ENCODE data around the gene ARHGAP19. TPM values are rescaled to one million over a fixed set of nuclear protein-coding genes. Genes with fewer than 3 reads are reported as not detected.

ARHGAP19 gene
- total and polyA plus RNA-seq, 5 donors from 2014 or later, result 4.4 to 12.9 (median 8.0) TPM

DNA sequence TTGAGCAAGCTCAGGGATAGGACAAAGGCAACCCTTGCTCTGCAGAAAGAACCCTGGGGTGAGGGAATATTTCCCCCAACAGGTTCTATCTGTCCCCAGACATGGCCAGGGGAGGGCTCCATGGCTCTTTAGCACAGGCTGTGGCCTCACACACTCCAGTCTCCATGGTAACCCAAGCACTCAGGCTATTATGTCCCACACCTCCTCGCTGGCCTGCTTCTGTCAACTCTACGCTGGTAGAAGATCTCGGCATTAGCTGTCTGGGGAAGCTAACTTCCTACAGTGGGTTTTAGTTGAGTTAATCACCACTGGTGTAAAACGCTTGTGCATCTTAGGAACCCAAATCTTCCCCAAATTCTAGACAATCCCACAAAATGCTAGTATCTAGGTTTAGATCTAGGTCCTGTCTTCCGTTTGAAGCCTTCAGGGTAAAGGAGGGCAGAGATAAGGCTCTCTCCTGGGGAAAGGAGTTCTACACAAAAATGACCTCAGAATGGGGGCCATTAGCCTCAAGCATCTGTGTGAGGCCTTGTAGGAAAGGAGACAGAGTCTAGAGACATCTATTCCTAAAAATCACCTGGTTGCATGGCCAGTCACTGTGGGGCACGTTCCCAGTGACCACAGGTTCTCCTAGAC lies 70.0 kb downstream of the ARHGAP19 start:
- no peaks in the 10 kb centered on the region for H3K27me3 ChIP-seq (ENCODE audit: control insufficient read depth, insufficient read depth, low read length)
- H3K4me1 Mint-ChIP-seq, result peaks cover 0 to 25% (median 8%) of the 10 kb centered on the region in 4 donors
- DNase-seq (no peak), ATAC-seq (ENCODE audit: low read depth in 2 of 2) (no peak)
- no peaks in the 10 kb centered on the region for H3K9me3 ChIP-seq (ENCODE audit: control insufficient read depth in 2 of 2, low read length in 2 of 2)
- H3K4me3 Mint-ChIP-seq, result no peak overlapping the region
- peaks cover 36% of the 10 kb centered on the region for H3K36me3 ChIP-seq (ENCODE audit: control insufficient read depth, insufficient read depth, low read length)
- no peak overlapping the region for H3K4me3 ChIP-seq (ENCODE audit: low read depth, low read length)
- no peaks in the 10 kb centered on the region for H3K9me3 Mint-ChIP-seq
- no peak overlapping the region for H3K27ac ChIP-seq (ENCODE audit: insufficient read depth, low read length, poor library complexity, severe bottlenecking)
- peaks cover 30% of the 10 kb centered on the region for H3K36me3 Mint-ChIP-seq
- H3K27me3 Mint-ChIP-seq, result no peaks in the 10 kb centered on the region
- H3K4me1 ChIP-seq (ENCODE audit: control insufficient read depth, insufficient read depth, low read length, poor library complexity, severe bottlenecking), result peaks cover 7% of the 10 kb centered on the region
- H3K27ac Mint-ChIP-seq, result no peak overlapping the region

GRCh38 chr10:97220355-97220754 lies 72.1 kb downstream of the ARHGAP19 start:
- no peak overlapping the region for H3K4me3 Mint-ChIP-seq
- no peaks in the 10 kb centered on the region for H3K9me3 ChIP-seq (ENCODE audit: control insufficient read depth in 2 of 2, low read length in 2 of 2)
- H3K4me3 ChIP-seq (ENCODE audit: low read depth, low read length), result no peak overlapping the region
- H3K36me3 Mint-ChIP-seq, result peaks cover 20% of the 10 kb centered on the region
- peaks cover 17% of the 10 kb centered on the region for H3K36me3 ChIP-seq (ENCODE audit: control insufficient read depth, insufficient read depth, low read length)
- ATAC-seq (ENCODE audit: low read depth in 2 of 2), result no peak
- DNase-seq, result no peak
- H3K4me1 ChIP-seq (ENCODE audit: control insufficient read depth, insufficient read depth, low read length, poor library complexity, severe bottlenecking), result peaks cover 7% of the 10 kb centered on the region
- H3K27me3 ChIP-seq (ENCODE audit: control insufficient read depth, insufficient read depth, low read length), result no peaks in the 10 kb centered on the region
- H3K27ac Mint-ChIP-seq, result peak overlapping the region in 2 of 3 donors; percentile 80 to 82
- H3K27me3 Mint-ChIP-seq, result no peaks in the 10 kb centered on the region
- H3K9me3 Mint-ChIP-seq, result no peaks in the 10 kb centered on the region
- no peak overlapping the region for H3K27ac ChIP-seq (ENCODE audit: insufficient read depth, low read length, poor library complexity, severe bottlenecking)
- H3K4me1 Mint-ChIP-seq, result peaks cover 0 to 21% (median 8%) of the 10 kb centered on the region in 4 donors

DNA sequence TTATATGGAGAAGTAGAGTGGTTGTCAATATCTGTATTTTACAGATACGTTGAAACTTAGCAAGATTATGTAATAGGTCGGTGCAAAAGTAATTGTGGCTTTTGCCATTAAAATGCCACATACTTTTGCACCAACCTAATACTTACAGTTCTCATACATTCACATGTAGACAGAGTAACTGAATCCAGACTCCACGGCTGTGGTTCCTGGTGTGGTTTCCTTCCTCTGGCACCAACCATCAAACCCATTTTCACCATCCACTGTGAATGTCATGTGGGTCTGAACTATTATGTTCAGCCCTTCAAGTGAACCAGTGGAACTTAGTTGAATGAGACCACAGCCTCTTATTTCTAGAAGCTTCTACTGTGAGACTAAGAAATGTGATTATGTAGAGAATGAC lies 75.1 kb downstream of the ARHGAP19 start:
- Mint-ChIP-seq H3K27ac (peak overlapping the region in 1 of 3 donors; percentile 15), H3K4me1 (peaks cover 0 to 15% (median 6%) of the 10 kb centered on the region in 4 donors), H3K9me3 (no peaks in the 10 kb centered on the region), H3K36me3 (peaks cover 9% of the 10 kb centered on the region), H3K27me3 (no peaks in the 10 kb centered on the region), H3K4me3 (no peak overlapping the region)
- ATAC-seq (ENCODE audit: low read depth in 2 of 2), result no peak
- H3K27ac ChIP-seq (ENCODE audit: insufficient read depth, low read length, poor library complexity, severe bottlenecking), result no peak overlapping the region
- H3K27me3 ChIP-seq (ENCODE audit: control insufficient read depth, insufficient read depth, low read length), result no peaks in the 10 kb centered on the region
- DNase-seq, result no peak
- H3K9me3 ChIP-seq (ENCODE audit: control insufficient read depth in 2 of 2, low read length in 2 of 2), result no peaks in the 10 kb centered on the region
- peaks cover 7% of the 10 kb centered on the region for H3K4me1 ChIP-seq (ENCODE audit: control insufficient read depth, insufficient read depth, low read length, poor library complexity, severe bottlenecking)
- H3K4me3 ChIP-seq (ENCODE audit: low read depth, low read length), result no peak overlapping the region
- peaks cover 4% of the 10 kb centered on the region for H3K36me3 ChIP-seq (ENCODE audit: control insufficient read depth, insufficient read depth, low read length)

- Mint-ChIP-seq H3K4me3 (no peak overlapping the region), H3K4me1 (peaks cover under 1 to 15% (median 6%) of the 10 kb centered on the region in 4 donors), H3K27me3 (no peaks in the 10 kb centered on the region), H3K27ac (no peak overlapping the region), H3K9me3 (no peaks in the 10 kb centered on the region), H3K36me3 (peaks cover 7% of the 10 kb centered on the region)
- Histone ChIP-seq H3K4me3 (ENCODE audit: low read depth, low read length) (no peak overlapping the region), H3K4me1 (ENCODE audit: control insufficient read depth, insufficient read depth, low read length, poor library complexity, severe bottlenecking) (peaks cover 7% of the 10 kb centered on the region), H3K27ac (ENCODE audit: insufficient read depth, low read length, poor library complexity, severe bottlenecking) (no peak overlapping the region), H3K27me3 (ENCODE audit: control insufficient read depth, insufficient read depth, low read length) (no peaks in the 10 kb centered on the region), H3K36me3 (ENCODE audit: control insufficient read depth, insufficient read depth, low read length) (no peaks in the 10 kb centered on the region), H3K9me3 (ENCODE audit: control insufficient read depth in 2 of 2, low read length in 2 of 2) (no peaks in the 10 kb centered on the region)
- DNase-seq, result no peak
- no peak for ATAC-seq (ENCODE audit: low read depth in 2 of 2)
These were observed 76.7 kb downstream of the ARHGAP19 start for GRCh38 chr10:97215619-97216260.

DNA sequence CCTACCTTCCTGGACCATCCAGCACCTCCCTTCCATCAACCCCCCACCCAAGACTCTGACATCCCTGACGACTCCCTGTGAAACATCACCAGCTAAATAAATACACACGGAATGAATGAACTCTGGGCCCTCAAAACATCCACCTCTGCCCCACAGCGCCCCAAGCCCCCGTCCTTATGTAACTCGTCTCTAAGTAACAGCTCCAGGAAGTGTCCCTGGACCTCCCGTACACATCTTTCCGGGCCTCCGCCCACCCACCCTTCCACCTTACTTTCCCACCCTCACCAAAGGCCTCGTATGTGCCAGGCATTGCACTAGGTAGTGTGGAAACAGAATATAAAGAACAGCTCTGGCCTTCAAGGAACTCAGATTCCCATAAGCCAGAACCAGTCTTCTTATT lies 79.0 kb downstream of the ARHGAP19 start:
- H3K27ac Mint-ChIP-seq, result no peak overlapping the region
- Histone ChIP-seq H3K4me1 (ENCODE audit: control insufficient read depth, insufficient read depth, low read length, poor library complexity, severe bottlenecking) (peaks cover 7% of the 10 kb centered on the region), H3K36me3 (ENCODE audit: control insufficient read depth, insufficient read depth, low read length) (no peaks in the 10 kb centered on the region), H3K9me3 (ENCODE audit: control insufficient read depth in 2 of 2, low read length in 2 of 2) (no peaks in the 10 kb centered on the region), H3K4me3 (ENCODE audit: low read depth, low read length) (no peak overlapping the region), H3K27ac (ENCODE audit: insufficient read depth, low read length, poor library complexity, severe bottlenecking) (no peak overlapping the region), H3K27me3 (ENCODE audit: control insufficient read depth, insufficient read depth, low read length) (no peaks in the 10 kb centered on the region)
- DNase-seq, result no peak
- H3K9me3 Mint-ChIP-seq, result no peaks in the 10 kb centered on the region
- H3K4me3 Mint-ChIP-seq, result no peak overlapping the region
- H3K36me3 Mint-ChIP-seq, result no peaks in the 10 kb centered on the region
- ATAC-seq (ENCODE audit: low read depth in 2 of 2), result no peak
- no peaks in the 10 kb centered on the region for H3K27me3 Mint-ChIP-seq
- H3K4me1 Mint-ChIP-seq, result peaks cover 4 to 8% (median 5%) of the 10 kb centered on the region in 4 donors

- Histone ChIP-seq H3K9me3 (ENCODE audit: control insufficient read depth in 2 of 2, low read length in 2 of 2) (no peaks in the 10 kb centered on the region), H3K4me3 (ENCODE audit: low read depth, low read length) (no peak overlapping the region), H3K4me1 (ENCODE audit: control insufficient read depth, insufficient read depth, low read length, poor library complexity, severe bottlenecking) (no peaks in the 10 kb centered on the region), H3K27ac (ENCODE audit: insufficient read depth, low read length, poor library complexity, severe bottlenecking) (no peak overlapping the region), H3K27me3 (ENCODE audit: control insufficient read depth, insufficient read depth, low read length) (no peaks in the 10 kb centered on the region), H3K36me3 (ENCODE audit: control insufficient read depth, insufficient read depth, low read length) (no peaks in the 10 kb centered on the region)
- Mint-ChIP-seq H3K27ac (no peak overlapping the region), H3K4me1 (peaks cover 0 to 5% (median 0%) of the 10 kb centered on the region in 4 donors), H3K36me3 (no peaks in the 10 kb centered on the region), H3K9me3 (no peaks in the 10 kb centered on the region), H3K4me3 (no peak overlapping the region), H3K27me3 (no peaks in the 10 kb centered on the region)
- DNase-seq (no peak), ATAC-seq (ENCODE audit: low read depth in 2 of 2) (no peak)
These were observed 81.2 kb downstream of the ARHGAP19 start for GRCh38 chr10:97211229-97211628.

DNA sequence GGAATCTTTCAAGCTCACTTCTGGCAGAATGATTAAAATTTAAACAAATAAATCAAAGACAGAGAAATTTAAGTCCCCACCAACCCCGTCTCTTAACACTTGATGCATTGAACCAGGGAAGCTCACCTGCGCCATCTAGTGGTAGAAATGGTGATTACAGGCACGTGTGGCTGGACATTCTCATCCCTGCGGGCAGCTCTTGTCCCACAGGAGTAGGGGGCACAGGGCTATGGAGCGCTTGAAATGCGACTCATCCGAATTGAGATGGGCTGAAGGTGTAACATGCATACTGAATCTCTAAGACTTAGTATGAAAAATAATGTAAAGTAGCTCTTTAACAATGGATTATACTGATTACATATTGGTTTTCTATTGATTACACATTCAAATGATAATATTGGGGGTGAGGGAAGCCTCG lies 81.9 kb downstream of the ARHGAP19 start:
- Histone ChIP-seq H3K27ac (ENCODE audit: insufficient read depth, low read length, poor library complexity, severe bottlenecking) (no peak overlapping the region), H3K4me3 (ENCODE audit: low read depth, low read length) (no peak overlapping the region), H3K27me3 (ENCODE audit: control insufficient read depth, insufficient read depth, low read length) (no peaks in the 10 kb centered on the region), H3K9me3 (ENCODE audit: control insufficient read depth in 2 of 2, low read length in 2 of 2) (no peaks in the 10 kb centered on the region), H3K4me1 (ENCODE audit: control insufficient read depth, insufficient read depth, low read length, poor library complexity, severe bottlenecking) (no peaks in the 10 kb centered on the region), H3K36me3 (ENCODE audit: control insufficient read depth, insufficient read depth, low read length) (no peaks in the 10 kb centered on the region)
- no peak overlapping the region for H3K27ac Mint-ChIP-seq
- no peaks in the 10 kb centered on the region for H3K9me3 Mint-ChIP-seq
- ATAC-seq (ENCODE audit: low read depth in 2 of 2), result peak in 1 of 2 donors; percentile 44
- no peaks in the 10 kb centered on the region for H3K36me3 Mint-ChIP-seq
- H3K4me3 Mint-ChIP-seq, result no peak overlapping the region
- DNase-seq, result peak; percentile 47 to 64 (median 62)
- no peaks in the 10 kb centered on the region for H3K27me3 Mint-ChIP-seq
- H3K4me1 Mint-ChIP-seq, result peaks cover 0 to 5% (median 0%) of the 10 kb centered on the region in 4 donors
